Sigmoid colon (tissue), 7 donors: Measurements from ENCODE around the gene SORBS1. TPM values are rescaled to one million over a fixed set of nuclear protein-coding genes. Genes with fewer than 3 reads are reported as not detected.

Experiments used
- DNase-seq: peaks from one replicate; pipeline ENCODE4 v3.0.0-alpha.2; 2019
- H3K27ac ChIP-seq, 4 donors: fragments of 200-600 bp; sonication (generic); one replicate each; pipeline ENCODE4 v1.5.1; 2016 to 2019; ENCODE audit warnings: mild to moderate bottlenecking in 1 of 4
- H3K27me3 ChIP-seq, 3 donors: fragments of 200-600 bp; sonication (generic); one replicate each; pipeline ENCODE4 v1.5.1; 2019; ENCODE audit warnings: mild to moderate bottlenecking in 1 of 3
- H3K36me3 ChIP-seq, 4 donors: fragments of 200-600 bp; sonication (generic); one replicate each; pipeline ENCODE4 v1.5.1; 2016 to 2019
- H3K4me1 ChIP-seq, 4 donors: fragments of 200-600 bp; sonication (generic); one replicate each; pipeline ENCODE4 v1.5.1; 2017 to 2019
- H3K4me3 ChIP-seq, 4 donors: fragments of 200-600 bp; sonication (generic); one replicate each; pipeline ENCODE4 v1.5.1; 2017 to 2019; ENCODE audit warnings: mild to moderate bottlenecking in 2 of 4, moderate library complexity in 1 of 4
- H3K9me3 ChIP-seq, 4 donors: fragments of 200-600 bp in 3 of 4; sonication (generic) in 3 of 4; one replicate each; pipeline versions ENCODE4 v1.5.1 to v1.6.1; 2013 to 2019
- CTCF ChIP-seq, 4 experiments: fragments of 450-650 bp in 3 of 4; fragments of 200-600 bp in 1 of 4; IDR thresholded peaks; one replicate each; pipeline ENCODE4 v1.5.1; 2016 to 2019; ENCODE audit warnings: antibody characterized with exemption in 4 of 4, mild to moderate bottlenecking in 3 of 4, moderate library complexity in 2 of 4
- EP300 ChIP-seq, 4 donors: sonication (generic); formaldehyde crosslinking; IDR thresholded peaks; one replicate each; pipeline ENCODE4 v1.6.1; 2017; ENCODE audit warnings: antibody characterized with exemption in 4 of 4
- POLR2A ChIP-seq, 2 donors: fragments of 450-650 bp; IDR thresholded peaks; one replicate each; pipeline ENCODE4 v1.6.1; 2016; ENCODE audit warnings: antibody characterized with exemption in 2 of 2, mild to moderate bottlenecking in 2 of 2, moderate library complexity in 2 of 2
- POLR2AphosphoS5 ChIP-seq, 4 donors: sonication (generic); formaldehyde crosslinking; IDR thresholded peaks; one replicate each; pipeline ENCODE4 v1.6.1; 2017; ENCODE audit warnings: antibody characterized with exemption in 4 of 4
- WGBS, 2 donors: extraction: QIAGEN DNeasy Blood & Tissue Kit; methylation state at CpG; one replicate each; pipeline ENCODE4 v1.1.7; 2013; 5-methylcytosine and 5-hydroxymethylcytosine counted together
- intact Hi-C: fragments of 100-400 bp; cut with DNase I; formaldehyde crosslinking; loops from one replicate; pipeline ENCODE4 v1.15.1; 2023
- polyA plus RNA-seq, 3 donors: library from polyadenylated mRNA; stranded (reverse); fragments of 200-250 nt; gene quantifications; one replicate each; pipeline ENCODE4 v1.2.3, GENCODE V29; 2013
- total RNA-seq, 4 donors: library from RNA; depleted of rRNA; stranded (reverse); fragments of >200 nt; gene quantifications; one replicate each; pipeline ENCODE4 v1.1.0, GENCODE V29; 2016
- donor health status: healthy with polysubstance abuse.
- donor health status: Bipolar disorder and iron deficiency.
- donor health status: healthy.

Gene SORBS1
- total and polyA plus RNA-seq, 7 donors, result 8.1 to 1,403 (median 664) TPM

DNA sequence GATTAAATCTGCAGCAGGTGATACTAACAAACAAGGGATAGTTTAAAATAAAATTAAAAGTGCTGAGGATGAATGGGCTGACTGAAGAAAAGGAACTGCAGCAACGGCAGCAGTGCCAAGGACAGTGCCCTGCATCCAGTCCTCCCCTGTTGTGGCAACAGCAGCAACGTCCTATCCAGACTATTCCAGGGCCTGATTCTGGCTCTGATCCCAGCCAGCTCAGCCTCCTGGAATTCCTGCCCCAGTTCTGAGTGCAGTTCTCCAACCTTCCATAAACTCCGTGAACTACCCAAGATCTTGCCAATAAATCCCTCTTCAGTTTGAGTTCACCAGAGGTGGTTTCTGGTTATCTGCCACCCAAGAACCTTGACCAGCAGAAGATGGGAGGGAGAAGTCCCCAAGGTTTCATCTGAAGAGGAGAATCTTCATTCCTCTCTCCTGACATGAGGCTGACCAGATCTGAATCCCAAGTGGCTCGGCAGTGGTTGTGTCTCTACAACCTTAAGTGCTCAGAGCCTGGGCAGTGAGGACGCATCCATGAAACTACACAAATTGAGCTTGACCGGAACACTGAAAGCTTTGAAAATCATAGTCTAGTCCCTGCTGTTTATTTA, 115.8 kb downstream of the SORBS1 start:
- DNase-seq, result peak; percentile 94
- H3K4me1 ChIP-seq, result peaks cover 0 to 100% (median 94%) of the 10 kb centered on the region in 4 donors

GRCh38 chr10:95444792-95445191, 116.4 kb downstream of the SORBS1 start:
- Histone ChIP-seq H3K27ac (peak overlapping the region; percentile 84 to 98 (median 90)), H3K4me3 (no peak overlapping the region), H3K36me3 (peaks cover 0 to 8% (median 3%) of the 10 kb centered on the region in 4 donors), H3K27me3 (no peaks in the 10 kb centered on the region), H3K4me1 (peaks cover 0 to 100% (median 95%) of the 10 kb centered on the region in 4 donors), H3K9me3 (no peaks in the 10 kb centered on the region)
- 85 to 88% methylated on average over 5 of the region's 5 CpGs for WGBS, 2 donors
- DNase-seq, result no peak
- intact Hi-C loops, result loop anchor here (5.0 kb wide), 1 partner anchor 93 kb away; no protein-coding TSS in a partner anchor
- TF ChIP-seq EP300 (IDR thresholded peaks at IDR 0.05), result no peak
- no peak for TF ChIP-seq CTCF (IDR thresholded peaks at IDR 0.05)
- no peak for TF ChIP-seq POLR2A (IDR thresholded peaks at IDR 0.05)
- TF ChIP-seq POLR2AphosphoS5 (IDR thresholded peaks at IDR 0.05), result no peak

More for the DNA sequence above, 115.8 kb downstream of the SORBS1 start:
- 33 to 57% methylated on average over 6 of the region's 6 CpGs for WGBS, 2 donors
- intact Hi-C loops, result loop anchor here (5.0 kb wide), 1 partner anchor 92 kb away; no protein-coding TSS in a partner anchor
- Histone ChIP-seq H3K27ac (peak overlapping the region; percentile 84 to 98 (median 90)), H3K27me3 (no peaks in the 10 kb centered on the region), H3K36me3 (peaks cover 0 to 5% (median 2%) of the 10 kb centered on the region in 4 donors), H3K9me3 (no peaks in the 10 kb centered on the region), H3K4me3 (no peak overlapping the region)
- TF ChIP-seq POLR2AphosphoS5 (IDR thresholded peaks at IDR 0.05) (peak; percentile 51 to 83 (median 82)), CTCF (IDR thresholded peaks at IDR 0.05) (no peak), POLR2A (IDR thresholded peaks at IDR 0.05) (no peak), EP300 (IDR thresholded peaks at IDR 0.05) (peak in 3 of 4 donors; percentile 54 to 86 (median 60))

GRCh38 chr10:95443636-95444035, 117.5 kb downstream of the SORBS1 start:
- Histone ChIP-seq H3K9me3 (no peaks in the 10 kb centered on the region), H3K4me1 (peaks cover 0 to 100% (median 99%) of the 10 kb centered on the region in 4 donors), H3K27me3 (no peaks in the 10 kb centered on the region), H3K27ac (peak overlapping the region; percentile 84 to 98 (median 90)), H3K4me3 (no peak overlapping the region), H3K36me3 (peaks cover 0 to 17% (median 4%) of the 10 kb centered on the region in 4 donors)
- TF ChIP-seq EP300 (IDR thresholded peaks at IDR 0.05), result no peak
- TF ChIP-seq POLR2AphosphoS5 (IDR thresholded peaks at IDR 0.05), result no peak
- TF ChIP-seq CTCF (IDR thresholded peaks at IDR 0.05), result no peak
- TF ChIP-seq POLR2A (IDR thresholded peaks at IDR 0.05), result no peak
- 87 to 89% methylated on average over 1 of the region's 1 CpG for WGBS, 2 donors
- intact Hi-C loops, result no loop called here
- DNase-seq, result no peak

DNA sequence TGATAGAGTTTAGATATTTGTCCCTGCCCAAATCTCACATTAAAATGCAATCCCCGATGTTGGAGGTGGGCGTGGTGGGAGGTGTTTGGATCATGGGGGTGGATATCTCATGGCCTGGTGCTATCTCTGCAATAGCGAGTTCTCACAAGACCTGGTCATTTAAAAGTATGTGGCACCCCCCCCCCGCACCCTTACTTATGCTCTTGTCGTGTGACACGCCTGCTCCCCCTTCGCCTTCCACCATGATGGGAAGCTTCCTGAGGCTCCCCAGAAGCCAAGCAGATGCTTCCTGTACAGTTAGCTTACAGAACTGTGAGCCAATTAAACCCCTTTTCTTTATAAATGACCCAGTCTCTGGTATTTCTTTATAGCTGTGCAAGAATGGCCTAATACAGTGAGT, 118.8 kb downstream of the SORBS1 start:
- peak overlapping the region; percentile 84 to 98 (median 90) for H3K27ac ChIP-seq
- no peaks in the 10 kb centered on the region for H3K27me3 ChIP-seq
- no peak for DNase-seq
- H3K9me3 ChIP-seq, result no peaks in the 10 kb centered on the region
- no peak overlapping the region for H3K4me3 ChIP-seq
- intact Hi-C loops, result no loop called here
- TF ChIP-seq EP300 (IDR thresholded peaks at IDR 0.05) (no peak), CTCF (IDR thresholded peaks at IDR 0.05) (no peak), POLR2A (IDR thresholded peaks at IDR 0.05) (no peak), POLR2AphosphoS5 (IDR thresholded peaks at IDR 0.05) (no peak)
- WGBS, 2 donors, result 96 to 97% methylated on average over 6 of the region's 7 CpGs
- H3K36me3 ChIP-seq, result peaks cover 0 to 29% (median 6%) of the 10 kb centered on the region in 4 donors
- peaks cover 0 to 100% (median 99%) of the 10 kb centered on the region in 4 donors for H3K4me1 ChIP-seq
